Kidney epithelial cell (primary cell): ENCODE measurements around the gene BCL2L12. TPM values are rescaled to one million over a fixed set of nuclear protein-coding genes. Genes with fewer than 3 reads are reported as not detected.

ENCODE experiments used
- DNase-seq: peaks from one replicate; pipeline ENCODE4 v3.0.0-alpha.2; 2010; ENCODE audit warnings: low read depth
- H3K27me3 ChIP-seq: 2 replicates; pipeline ENCODE4 v1.6.0; 2011; ENCODE audit warnings: low read length; ENCODE audit not compliant: control insufficient read depth, insufficient read depth
- H3K36me3 ChIP-seq: 2 replicates; pipeline ENCODE4 v1.5.1; 2011; ENCODE audit warnings: low read length; ENCODE audit not compliant: control insufficient read depth, insufficient read depth
- H3K4me3 ChIP-seq: 2 replicates; pipeline ENCODE4 v1.5.1; 2011; ENCODE audit warnings: low read depth, mild to moderate bottlenecking, control low read depth, low read length
- CTCF ChIP-seq: IDR thresholded peaks from 2 replicates; pipeline ENCODE4 v1.5.1; 2011; ENCODE audit warnings: mild to moderate bottlenecking, moderate library complexity, low read length, control low read depth, inconsistent platforms; ENCODE audit not compliant: insufficient read depth, poor library complexity, severe bottlenecking
- total RNA-seq: library from RNA; depleted of rRNA; stranded (reverse); fragments of >200 nt; gene quantifications from 2 replicates; pipeline ENCODE4 v1.2.3, GENCODE V29; 2015

BCL2L12 gene
- total RNA-seq, 1 donor from 2014 or later, result 13.9 TPM

GRCh38 chr19:49684983-49685553 lies 19.3 kb downstream of the BCL2L12 start:
- Histone ChIP-seq H3K27me3 (peaks cover 2% of the 10 kb centered on the region), H3K36me3 (peaks cover 8% of the 10 kb centered on the region), H3K4me3 (no peak overlapping the region)
- TF ChIP-seq CTCF, result no peak
- DNase-seq, result no peak

GRCh38 chr19:49685845-49686332 lies 20.2 kb downstream of the BCL2L12 start:
- peaks cover 8% of the 10 kb centered on the region for H3K36me3 ChIP-seq
- DNase-seq, result no peak
- peaks cover 4% of the 10 kb centered on the region for H3K27me3 ChIP-seq
- no peak for TF ChIP-seq CTCF
- no peak overlapping the region for H3K4me3 ChIP-seq

- no peak for TF ChIP-seq CTCF
- Histone ChIP-seq H3K4me3 (no peak overlapping the region), H3K36me3 (peaks cover 8% of the 10 kb centered on the region), H3K27me3 (peaks cover 4% of the 10 kb centered on the region)
- DNase-seq, result no peak
Measured at GRCh38 chr19:49686503-49687088, 20.9 kb downstream of the BCL2L12 start.

GRCh38 chr19:49687150-49687549 lies 21.4 kb downstream of the BCL2L12 start:
- Histone ChIP-seq H3K36me3 (peaks cover 6% of the 10 kb centered on the region), H3K27me3 (peaks cover 4% of the 10 kb centered on the region)
- TF ChIP-seq CTCF, result no peak

GRCh38 chr19:49687566-49688316 lies 22.0 kb downstream of the BCL2L12 start:
- Histone ChIP-seq H3K4me3 (no peak overlapping the region), H3K27me3 (peaks cover 4% of the 10 kb centered on the region), H3K36me3 (peaks cover 4% of the 10 kb centered on the region)
- DNase-seq, result no peak
- no peak for TF ChIP-seq CTCF

More at GRCh38 chr19:49687150-49687549, 21.4 kb downstream of the BCL2L12 start:
- no peak for DNase-seq
- H3K4me3 ChIP-seq, result no peak overlapping the region
